ENCODE results near the gene CD6.
"Not testable (repeated sequence)": the region's sequence is repeated elsewhere in the genome, so short reads cannot be mapped to it uniquely, and the experiment has no call there.

CD6 gene

DNA sequence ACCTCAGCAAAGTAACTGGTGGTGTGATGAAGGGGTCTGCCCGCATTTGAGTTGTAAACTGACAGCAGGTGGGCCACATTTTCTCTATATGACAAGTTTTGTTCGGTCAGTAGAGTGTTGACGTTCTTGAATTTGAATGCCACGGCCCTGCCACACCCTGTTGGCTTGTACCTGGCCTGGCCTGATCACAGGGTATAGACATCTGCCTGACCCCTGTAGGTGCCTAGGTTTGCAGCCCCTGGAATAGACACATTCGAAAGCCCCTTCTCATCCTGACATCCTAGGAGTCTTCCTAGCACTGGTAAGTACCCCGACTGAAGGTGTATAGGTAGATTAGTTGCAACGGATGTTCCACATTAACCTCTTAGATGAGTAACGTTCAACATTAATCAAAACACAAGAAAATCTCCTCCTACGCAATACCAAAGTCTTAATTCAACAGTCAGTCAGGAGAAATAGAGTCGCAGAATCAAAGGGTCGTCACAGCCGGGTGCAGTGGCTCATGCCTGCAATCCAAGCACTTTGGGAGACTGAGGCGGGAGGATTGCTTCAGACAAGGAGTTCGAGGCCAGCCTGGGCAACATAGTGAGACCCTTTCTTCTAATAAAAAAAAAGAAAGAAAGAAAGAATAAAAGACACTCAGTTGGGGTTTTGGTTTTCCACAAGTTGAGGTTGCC lies 87.2 kb downstream of the CD6 start:
- no peak for DNase-seq

GRCh38 chr11:61059260-61059752 lies 87.8 kb downstream of the CD6 start:
- no peak for DNase-seq

GRCh38 chr11:61061081-61061826 lies 89.8 kb downstream of the CD6 start:
- peak; percentile 76 to 86 for DNase-seq

DNA sequence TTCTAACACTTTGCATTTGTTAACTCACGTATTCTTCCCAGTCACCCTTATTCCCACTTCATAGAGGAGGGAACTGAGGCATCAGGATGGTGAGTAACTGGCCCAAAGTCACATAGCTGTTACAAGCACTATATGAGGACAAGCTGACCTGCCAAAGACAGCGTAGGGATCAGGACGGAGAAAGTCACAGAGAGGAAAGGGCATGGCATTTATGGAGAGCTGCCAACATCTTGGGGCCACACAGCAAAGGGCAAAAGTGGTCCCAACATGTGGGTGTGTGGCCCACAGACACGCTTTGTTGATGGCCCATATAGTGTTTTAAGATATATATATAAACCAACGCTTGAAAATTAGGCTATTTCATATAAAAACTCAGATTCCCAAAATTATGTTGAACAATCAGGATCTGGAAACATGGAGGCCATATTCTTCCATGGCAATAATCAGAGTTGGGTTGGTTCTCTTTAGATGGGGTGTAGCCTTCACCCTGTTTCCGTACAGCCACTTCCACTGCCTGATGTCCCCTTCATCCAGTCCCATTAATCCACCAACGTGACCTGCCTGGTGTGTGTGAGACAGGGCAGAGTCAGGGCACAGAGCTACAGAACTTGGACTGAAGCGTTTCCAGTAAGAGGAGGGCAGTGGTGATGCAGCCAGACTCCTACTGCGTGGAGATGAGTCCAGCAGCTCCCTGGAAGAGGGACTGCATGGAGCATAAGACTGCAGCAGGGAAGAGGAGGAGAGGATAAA lies 90.9 kb downstream of the CD6 start:
- DNase-seq = no peak

GRCh38 chr11:61065236-61065635 lies 93.8 kb downstream of the CD6 start:
- not testable (repeated sequence) for DNase-seq

DNA sequence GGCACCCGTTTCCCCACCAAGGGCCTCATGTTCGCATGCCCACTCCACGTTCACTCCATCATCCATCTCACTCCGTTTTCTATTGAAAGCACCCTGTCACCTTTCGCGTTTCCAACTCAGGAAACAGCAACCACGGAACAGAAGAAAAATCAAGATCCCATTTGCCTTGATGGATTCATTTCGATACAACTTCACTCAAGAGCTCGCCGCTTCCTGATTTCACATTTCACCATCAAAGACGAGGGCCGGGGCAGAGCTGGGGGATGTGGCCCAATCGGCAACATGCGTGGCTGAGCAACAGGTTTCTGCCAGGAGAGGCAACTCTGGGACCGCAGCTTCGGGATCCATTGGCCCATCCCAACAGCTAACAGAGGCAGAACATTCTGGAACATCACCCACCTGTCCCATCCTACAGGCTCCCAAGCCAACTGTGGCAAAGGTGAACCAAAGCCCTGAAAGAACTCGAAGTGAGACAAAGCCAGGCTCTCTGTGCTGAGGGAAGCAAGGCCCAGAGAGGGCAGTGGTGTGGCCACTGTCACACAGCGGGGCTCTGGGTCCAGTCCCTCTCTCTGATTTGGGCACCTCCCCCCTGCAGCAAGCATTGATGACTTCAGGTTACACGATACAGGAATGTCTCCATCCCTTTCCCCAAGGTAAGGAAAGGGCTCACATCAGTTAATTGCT lies 94.6 kb downstream of the CD6 start:
- peak in 1 of 2 donors; percentile 27 for DNase-seq

- DNase-seq = no peak
Measured at GRCh38 chr11:61066645-61067044, 95.2 kb downstream of the CD6 start.

DNA sequence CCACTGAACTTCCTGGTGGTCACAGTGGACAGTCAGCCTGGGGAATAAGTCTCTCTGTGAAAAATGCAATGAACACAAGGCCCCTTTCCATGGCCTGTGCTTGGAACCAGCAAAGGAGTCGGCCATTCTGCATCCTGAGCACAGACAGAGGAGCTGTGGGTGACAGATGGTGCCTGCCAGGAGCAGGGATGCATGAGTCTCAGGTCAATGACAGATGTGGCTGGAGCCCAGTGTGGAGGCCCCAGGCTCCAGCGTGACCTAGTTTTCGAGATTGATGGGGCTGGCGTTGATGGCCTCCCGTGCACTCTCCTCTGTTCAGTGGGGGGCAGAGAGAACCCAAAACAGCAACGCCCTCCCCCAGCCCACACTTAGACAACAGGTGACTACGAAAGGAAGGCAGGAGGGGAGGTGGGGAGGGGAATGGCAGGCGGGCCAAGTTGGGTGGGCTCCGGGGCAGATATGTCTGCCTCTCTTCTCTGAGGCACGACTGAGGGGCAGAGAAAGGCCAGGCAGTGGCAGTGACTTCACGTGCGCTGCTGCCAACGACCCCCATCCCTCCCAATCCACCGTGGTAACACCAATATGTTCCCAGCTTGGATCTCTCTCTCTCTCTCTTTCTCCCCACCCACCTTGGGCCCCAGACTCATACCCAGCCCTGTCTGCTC lies 96.4 kb downstream of the CD6 start:
- DNase-seq = no peak

DNA sequence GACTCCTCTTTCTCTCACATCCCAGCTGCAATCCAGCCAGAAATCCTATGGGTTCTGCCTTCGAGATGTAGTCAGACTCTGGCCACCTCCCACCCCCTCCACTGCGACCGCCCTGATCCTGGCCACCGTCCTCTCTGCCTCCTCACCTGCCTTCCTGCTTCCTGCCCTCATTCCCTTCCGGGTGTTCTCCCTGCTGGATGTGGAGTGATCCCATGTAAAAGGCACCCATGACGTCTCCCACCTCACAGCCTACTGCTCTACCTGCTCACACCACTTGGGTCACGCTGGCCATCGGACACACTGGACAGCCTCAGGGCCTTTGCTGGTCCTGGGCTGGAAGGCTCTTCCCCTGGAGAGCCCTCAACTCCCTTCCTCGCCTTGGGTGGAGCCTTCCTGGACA lies 97.1 kb downstream of the CD6 start:
- no peak for DNase-seq

DNA sequence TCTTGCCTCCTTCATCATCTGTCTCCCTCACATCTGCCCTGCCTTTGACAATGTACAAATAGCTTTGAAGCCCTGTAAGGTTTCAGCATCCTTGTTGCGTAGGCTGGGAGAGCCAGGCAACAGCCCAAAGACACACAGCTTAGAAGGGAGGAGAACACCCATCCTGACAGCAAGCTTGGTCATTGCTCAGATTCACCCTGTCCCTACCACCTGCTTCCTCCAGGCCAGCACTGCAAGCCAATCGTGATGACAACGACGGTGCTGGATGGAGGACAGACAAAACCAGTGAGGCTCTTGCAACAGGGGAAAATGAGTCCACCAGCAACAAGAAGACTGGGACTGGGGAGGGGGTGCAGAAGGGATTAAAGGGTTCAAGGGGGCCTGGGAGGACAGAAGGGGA lies 97.9 kb downstream of the CD6 start:
- no peak for DNase-seq

Measured in CD4-positive, alpha-beta T cell treated with Interleukin-1 beta for 1 hour (primary cell).